ENCODE measurements around the gene SLC25A41.

The SLC25A41 gene

GRCh38 chr19:6433663-6434062 is at the start of gene SLC25A41:
TSS of gene SLC25A41 (minus strand) at chr19:6433763. CDS start at chr19:6433693, 70 bp downstream.
- DNase-seq (ENCODE audit: low spot score), result no peak

DNA sequence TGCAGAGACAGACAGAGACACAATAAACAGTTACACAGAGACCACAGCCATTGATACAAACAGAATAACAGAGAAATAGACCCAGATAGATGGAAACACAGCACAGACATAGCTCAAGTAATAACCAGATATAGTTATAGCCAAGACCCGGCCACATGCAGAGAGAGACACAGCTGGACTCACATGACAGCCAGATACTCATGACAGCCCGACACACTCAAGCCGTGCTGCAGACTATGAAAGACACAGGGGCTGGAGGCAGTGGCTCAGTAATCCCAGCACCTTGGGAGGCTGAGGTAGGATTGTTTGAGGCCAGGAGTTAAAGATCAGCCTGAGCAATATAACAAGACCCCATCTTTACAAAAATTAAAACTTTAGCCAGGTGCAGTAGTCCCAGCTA is 49.7 kb upstream of the SLC25A41 start:
- no peak for DNase-seq (ENCODE audit: low spot score)

DNA sequence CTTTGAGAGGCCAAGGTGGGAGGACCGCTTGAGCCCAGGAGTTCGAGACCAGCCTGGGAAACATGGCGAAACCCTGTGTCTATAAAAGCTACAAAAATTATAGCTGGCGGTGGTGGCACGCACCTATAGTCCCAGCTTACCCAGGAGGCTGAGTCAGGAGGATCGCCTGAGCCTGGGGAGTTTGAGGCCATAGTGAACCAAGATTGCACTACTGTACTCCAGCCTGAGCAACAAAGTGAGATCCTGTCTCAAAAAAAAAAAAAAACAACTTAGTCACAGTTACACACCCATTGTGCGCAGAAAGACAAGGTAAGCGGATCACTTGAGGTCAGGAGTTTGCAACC is 48.8 kb upstream of the SLC25A41 start:
- DNase-seq (ENCODE audit: low spot score), result no peak

- peak; percentile 57 for DNase-seq (ENCODE audit: low spot score)
Observed at GRCh38 chr19:6481541-6482342, 48.2 kb upstream of the SLC25A41 start, which contains the start of gene DENND1C. TSS of gene DENND1C (minus strand) at chr19:6481787. CDS start at chr19:6481695, 92 bp downstream.

DNA sequence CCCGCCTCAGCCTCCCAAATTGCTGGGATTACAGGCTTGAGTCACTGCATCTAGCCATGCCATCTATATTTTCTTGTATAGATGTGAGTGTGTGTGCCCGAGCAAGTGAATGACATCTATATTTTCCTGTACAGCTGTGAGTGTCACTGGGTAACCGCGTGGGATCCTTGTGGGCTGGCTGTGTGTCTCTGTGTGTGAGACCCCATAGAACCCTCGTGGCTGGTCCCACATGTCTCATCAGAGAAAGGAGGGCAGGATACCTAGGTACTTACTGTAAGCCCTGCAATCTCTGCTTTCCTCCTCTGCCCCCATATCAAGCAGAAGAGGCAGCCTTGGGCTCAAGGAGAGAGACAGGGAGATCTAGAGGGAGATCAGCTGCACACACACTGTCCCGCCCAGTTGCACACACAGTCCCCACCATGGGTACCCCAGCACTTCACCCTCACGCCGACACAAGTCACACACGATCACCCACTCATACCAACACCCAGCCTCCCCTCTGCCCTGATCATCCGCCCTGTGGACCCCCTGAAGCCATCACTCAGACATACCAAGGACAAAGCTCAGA is 47.4 kb upstream of the SLC25A41 start:
- DNase-seq (ENCODE audit: low spot score), result no peak

DNA sequence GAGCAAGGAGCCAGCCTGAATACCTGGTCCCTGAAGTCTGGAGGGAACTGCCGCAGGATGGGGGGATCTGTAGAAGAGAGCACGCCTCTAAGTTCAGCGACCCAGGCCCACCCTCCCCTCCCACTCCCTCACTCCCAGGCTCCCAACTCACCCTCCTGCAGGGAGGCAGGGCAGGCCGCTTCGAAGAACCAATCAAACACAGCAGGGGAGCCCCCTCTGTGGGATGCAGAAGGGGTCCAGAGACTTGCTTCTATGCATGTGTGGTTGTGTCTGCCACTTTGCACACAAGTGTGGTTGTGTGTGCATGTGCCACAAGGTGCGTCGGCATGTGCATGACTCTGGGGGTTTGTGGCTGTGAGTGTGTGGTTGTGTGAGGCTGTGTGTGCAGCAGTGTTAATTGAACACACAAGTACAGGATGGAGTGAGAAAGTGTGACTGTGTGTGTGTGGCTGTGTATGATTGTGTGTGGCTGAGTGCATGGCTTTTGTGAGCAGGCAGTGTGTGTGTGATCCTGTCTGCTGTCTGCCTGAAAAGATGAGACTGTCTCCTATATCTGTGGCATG is 46.4 kb upstream of the SLC25A41 start:
- no peak for DNase-seq (ENCODE audit: low spot score)

GRCh38 chr19:6478815-6479214 is 45.3 kb upstream of the SLC25A41 start:
- DNase-seq (ENCODE audit: low spot score), result no peak

- no peak for DNase-seq (ENCODE audit: low spot score)
Observed at GRCh38 chr19:6476896-6477431, 43.4 kb upstream of the SLC25A41 start.

- DNase-seq (ENCODE audit: low spot score), result peak; percentile 73
Observed at GRCh38 chr19:6476155-6476895, 42.8 kb upstream of the SLC25A41 start.

DNA sequence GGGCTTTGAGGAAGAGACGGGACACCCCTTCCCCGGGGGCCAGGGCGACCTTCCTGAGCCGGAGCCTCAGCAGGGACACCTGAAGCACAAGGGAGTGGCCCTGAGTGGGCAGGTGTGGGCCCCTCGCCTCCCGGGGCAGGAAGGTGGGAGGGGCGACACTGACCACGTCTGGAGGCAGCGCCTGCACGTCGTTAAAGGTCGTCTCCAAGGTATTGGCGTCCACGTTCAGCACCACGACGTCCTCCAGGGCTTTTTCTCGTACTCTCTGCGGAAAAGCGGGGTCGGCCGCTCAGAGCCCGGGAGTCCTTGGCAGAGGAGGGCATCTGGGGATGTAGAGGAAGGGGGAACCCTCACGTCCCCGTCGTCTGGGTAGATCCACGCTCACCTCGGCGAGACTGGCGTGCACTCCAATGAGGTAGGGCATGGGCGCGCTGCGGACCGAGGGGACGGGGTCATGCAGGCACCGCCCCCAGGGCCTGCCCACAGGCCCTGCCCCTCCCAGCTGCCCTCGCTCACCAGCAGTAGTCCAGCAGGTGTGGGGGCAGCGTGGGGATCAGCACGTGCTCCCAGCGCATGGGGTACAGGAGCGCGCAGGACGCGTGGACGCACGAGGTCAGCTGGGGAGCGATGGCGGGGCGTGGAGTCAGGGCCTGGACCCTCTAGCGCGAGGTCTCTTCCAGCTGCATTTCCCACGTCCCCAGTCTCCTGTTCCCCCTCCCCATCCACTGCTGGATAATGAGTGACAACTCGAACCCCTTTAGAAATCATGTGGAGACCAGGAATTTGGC is 42.0 kb upstream of the SLC25A41 start:
- no peak for DNase-seq (ENCODE audit: low spot score)

GRCh38 chr19:6473647-6474046 is 40.1 kb upstream of the SLC25A41 start:
- no peak for DNase-seq (ENCODE audit: low spot score)

- no peak for DNase-seq (ENCODE audit: low spot score)
Observed at GRCh38 chr19:6472713-6473112, 39.1 kb upstream of the SLC25A41 start.

DNA sequence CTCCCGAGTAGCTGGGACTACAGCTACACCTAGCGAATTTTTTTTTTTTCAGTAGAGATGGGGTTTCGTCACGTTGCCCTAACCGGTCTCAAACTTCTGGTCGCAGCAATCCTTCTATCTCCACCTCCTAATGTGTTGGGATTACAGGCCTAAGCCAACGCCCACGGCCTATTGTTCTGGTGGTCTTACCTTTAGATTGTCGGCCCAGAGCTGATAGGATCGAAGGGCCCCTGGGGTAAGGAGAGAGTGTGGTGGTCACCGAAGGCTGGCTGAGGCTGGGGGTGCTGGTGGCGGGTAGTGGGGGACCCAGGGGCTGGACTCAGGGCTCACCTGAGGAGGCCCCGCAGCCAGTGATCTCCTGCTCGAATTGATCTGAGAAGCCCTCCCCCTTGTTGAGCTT is 37.5 kb upstream of the SLC25A41 start:
- DNase-seq (ENCODE audit: low spot score), result no peak

DNA sequence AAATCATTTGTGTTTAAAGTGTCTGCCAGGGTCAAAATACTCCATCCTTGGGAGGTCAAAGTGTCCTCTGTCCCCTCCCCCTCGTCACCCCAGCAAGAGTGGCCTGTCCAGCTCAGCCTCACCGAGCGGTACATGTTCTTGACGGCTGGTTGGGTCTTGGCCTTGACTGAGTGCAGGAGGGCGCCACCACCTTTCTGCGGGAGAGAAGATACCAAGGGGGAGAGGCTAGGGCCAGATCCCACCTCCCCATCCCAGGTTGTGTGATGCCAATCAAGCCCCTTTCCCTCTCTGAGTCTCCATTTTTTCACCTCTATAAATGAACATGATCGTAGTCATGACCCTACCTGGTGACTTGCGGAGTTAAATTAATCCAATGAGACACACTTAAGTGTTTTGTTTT is 36.6 kb upstream of the SLC25A41 start:
- no peak for DNase-seq (ENCODE audit: low spot score)

DNA sequence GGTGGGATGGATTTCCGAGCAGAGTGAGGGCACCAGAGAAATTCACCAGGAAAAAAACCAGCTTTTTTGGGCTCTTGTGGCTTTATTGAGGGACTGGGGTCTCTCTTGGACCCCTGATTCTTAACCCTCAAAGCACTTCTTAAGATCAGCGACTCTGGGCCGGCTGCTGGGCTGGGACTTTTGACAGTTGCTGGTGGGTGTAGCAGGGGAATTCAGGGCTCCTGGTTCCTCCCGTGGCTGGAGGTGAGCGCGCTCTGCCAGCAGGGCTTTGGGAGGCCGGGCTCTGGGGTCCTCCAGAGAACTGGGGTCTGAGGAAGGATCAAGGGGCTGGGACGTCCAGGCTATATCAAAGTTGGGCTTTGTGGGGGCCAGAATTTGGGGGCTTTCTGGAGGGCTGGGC is 33.8 kb upstream of the SLC25A41 start:
- no peak for DNase-seq (ENCODE audit: low spot score)

DNA sequence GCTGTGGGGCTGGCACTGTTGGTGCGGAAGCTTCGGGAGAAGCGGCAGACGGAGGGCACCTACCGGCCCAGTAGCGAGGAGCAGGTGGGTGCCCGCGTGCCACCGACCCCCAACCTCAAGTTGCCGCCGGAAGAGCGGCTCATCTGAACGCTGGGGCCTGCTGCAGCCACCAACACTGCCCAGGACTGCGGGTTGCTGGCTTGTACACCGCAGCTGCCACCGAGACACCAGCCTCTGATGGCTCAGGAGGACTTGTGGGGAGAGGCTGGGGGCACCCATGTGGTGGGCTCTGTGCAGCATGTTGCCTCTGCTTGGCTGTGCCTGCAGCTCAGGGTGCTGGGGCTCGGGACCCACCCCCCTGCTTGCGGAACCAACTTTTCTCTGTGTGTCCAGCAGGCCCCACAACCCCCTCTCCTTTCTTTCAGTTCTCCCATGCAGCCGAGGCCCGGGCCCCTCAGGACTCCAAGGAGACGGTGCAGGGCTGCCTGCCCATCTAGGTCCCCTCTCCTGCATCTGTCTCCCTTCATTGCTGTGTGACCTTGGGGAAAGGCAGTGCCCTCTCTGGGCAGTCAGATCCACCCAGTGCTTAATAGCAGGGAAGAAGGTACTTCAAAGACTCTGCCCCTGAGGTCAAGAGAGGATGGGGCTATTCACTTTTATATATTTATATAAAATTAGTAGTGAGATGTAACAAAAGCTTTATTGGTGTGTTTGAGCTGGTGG is 33.1 kb upstream of the SLC25A41 start:
- no peak for DNase-seq (ENCODE audit: low spot score)

DNA sequence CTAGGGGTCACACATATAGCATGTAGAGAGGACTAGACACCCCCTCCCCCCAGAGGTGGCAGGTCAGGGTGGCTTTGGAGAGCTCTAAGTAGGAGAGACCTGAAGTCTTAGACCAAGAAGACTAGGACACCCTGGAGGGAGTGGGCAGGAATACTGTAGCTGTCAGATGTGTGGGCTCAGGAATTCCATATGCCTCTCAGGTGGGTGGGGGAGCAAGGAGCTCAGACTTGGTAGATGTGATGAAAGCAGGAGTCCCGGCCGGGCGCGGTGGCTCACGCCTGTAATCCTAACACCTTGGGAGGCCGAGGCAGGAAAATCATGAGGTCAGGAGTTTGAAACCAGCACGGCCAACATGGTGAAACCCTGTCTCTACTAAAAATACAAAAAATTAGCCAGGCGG is 32.1 kb upstream of the SLC25A41 start:
- no peak for DNase-seq (ENCODE audit: low spot score)

DNA sequence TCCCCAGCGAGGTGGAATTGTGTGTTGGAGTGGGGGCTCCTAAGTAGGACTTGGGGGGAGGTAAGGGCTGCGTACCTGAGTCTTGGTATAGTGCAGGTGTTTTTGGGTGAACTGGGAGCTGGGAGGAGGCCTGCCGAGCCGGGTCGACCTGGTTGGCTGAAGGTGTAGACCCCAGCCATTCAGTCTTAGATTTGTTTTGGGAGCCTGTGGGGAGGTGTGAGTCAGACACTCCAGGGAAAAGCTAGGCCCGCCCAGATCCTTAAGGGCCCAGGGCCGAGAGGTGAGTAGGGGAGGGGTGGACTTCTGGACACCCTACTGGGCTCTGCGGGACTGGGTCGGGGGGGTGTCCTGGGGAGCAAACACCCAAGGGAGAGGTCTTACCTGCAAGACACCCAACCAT is 31.4 kb upstream of the SLC25A41 start:
- DNase-seq (ENCODE audit: low spot score), result no peak

DNA sequence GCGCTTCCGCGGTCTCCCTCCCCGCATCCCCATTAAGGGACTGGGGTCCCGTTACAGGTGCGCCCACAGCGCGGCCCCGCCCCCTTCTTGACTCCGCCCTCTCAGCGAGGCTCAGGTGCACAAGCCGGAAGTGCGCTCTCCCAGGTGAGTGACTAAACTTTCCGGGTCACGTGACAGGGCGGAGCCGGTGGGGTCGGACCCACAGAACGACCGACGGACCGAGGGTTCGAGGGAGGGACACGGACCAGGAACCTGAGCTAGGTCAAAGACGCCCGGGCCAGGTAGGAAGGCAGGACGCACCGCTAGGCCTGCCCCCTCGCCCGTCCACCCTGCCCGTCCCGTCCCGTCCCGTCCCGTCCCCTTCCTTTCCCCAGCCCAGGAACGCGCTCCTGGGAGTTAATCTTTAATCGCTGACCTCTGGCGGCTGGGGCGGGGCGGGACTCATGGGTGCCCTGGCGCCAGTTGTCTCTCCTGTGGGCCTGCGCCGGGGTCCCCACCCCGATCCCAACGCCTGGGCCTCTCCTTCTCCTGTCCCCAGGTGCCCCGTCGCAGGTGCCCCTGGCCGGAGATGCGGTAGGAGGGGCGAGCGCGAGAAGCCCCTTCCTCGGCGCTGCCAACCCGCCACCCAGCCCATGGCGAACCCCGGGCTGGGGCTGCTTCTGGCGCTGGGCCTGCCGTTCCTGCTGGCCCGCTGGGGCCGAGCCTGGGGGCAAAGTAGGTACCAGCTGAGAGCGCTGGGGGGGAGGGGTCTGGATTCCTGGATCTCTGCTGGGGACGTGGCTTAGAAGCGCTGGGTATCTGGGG is 30.7 kb upstream of the SLC25A41 start, which contains the start of gene CRB3:
Gene CRB3, plus strand, starts transcription at position 202 of the 804 bp plus-strand sequence. Its CDS starts 431 bp downstream, at position 633.
- DNase-seq (ENCODE audit: low spot score), result no peak
